Keratinocyte (primary cell): Measurements from ENCODE around the gene LIG1.

ENCODE experiments used
- CTCF ChIP-seq, 3 experiments: IDR thresholded peaks in 1 of 3; conservative IDR thresholded peaks in 1 of 3; optimal IDR thresholded peaks in 1 of 3; 2 replicates in 2 of 3; 3 replicates in 1 of 3; pipeline versions ENCODE3 to v1.5.1; 2011; ENCODE audit warnings: low read length in 3 of 3, mild to moderate bottlenecking in 3 of 3, moderate library complexity in 2 of 3, control low read depth in 1 of 3, inconsistent platforms in 1 of 3; ENCODE audit not compliant: insufficient read depth in 2 of 3; ENCODE audit errors: extremely low read depth in 1 of 3
- EZH2 ChIP-seq: IDR thresholded peaks from one replicate; pipeline ENCODE4 v1.6.1; 2012; ENCODE audit warnings: inconsistent platforms, mild to moderate bottlenecking, low read length, moderate library complexity

GRCh38 chr19:48133094-48133493, 37.0 kb downstream of the LIG1 start:
- TF ChIP-seq CTCF (optimal IDR thresholded peaks at IDR 0.05 in 1 of 3, IDR thresholded peaks at IDR 0.05 in 1 of 3, conservative IDR thresholded peaks at IDR 0.05 in 1 of 3; ENCODE audit: extremely low read depth in 1 of 3, insufficient read depth in 2 of 3, low read length in 3 of 3) (no peak), EZH2 (no peak)
